SK-N-SH treated with all-trans-retinoic acid at 6 μM for 48 hours (cell line): ENCODE data around the gene TXLNG.
"Not testable (repeated sequence)": the region's sequence is repeated elsewhere in the genome, so short reads cannot be mapped to it uniquely, and the experiment has no call there.

ENCODE experiments used
- ATAC-seq: fragments of 200-7000 bp; cut with Tn5 transposase; 3 replicates; pipeline ENCODE4 v1.9.1; 2020; ENCODE audit warnings: mild to moderate bottlenecking, moderate library complexity
- ARNTL ChIP-seq: fragments of 450-650 bp; formaldehyde crosslinking; IDR thresholded peaks from 2 replicates; pipeline ENCODE4 v1.5.0; 2020; ENCODE audit warnings: low read depth, mild to moderate bottlenecking, moderate library complexity, borderline replicate concordance
- BACH2 ChIP-seq: fragments of 250-450 bp; sonication (Bioruptor Pico); IDR thresholded peaks from 2 replicates; pipeline ENCODE4 v1.9.0; 2021; ENCODE audit warnings: mild to moderate bottlenecking, borderline replicate concordance
- CREB5 ChIP-seq: fragments of 250-450 bp; sonication (Bioruptor Pico); IDR thresholded peaks from 2 replicates; pipeline ENCODE4 v1.5.1; 2020; ENCODE audit warnings: low read depth, mild to moderate bottlenecking, moderate library complexity
- CSDC2 ChIP-seq: fragments of 250-450 bp; sonication (Bioruptor Pico); IDR thresholded peaks from 2 replicates; pipeline ENCODE4 v1.5.0; 2020; ENCODE audit warnings: mild to moderate bottlenecking, moderate library complexity
- ESRRG ChIP-seq: fragments of 250-450 bp; sonication (Bioruptor Pico); IDR thresholded peaks from 2 replicates; pipeline ENCODE4 v1.6.1; 2021; ENCODE audit warnings: mild to moderate bottlenecking
- ISL1 ChIP-seq: fragments of 250-450 bp; sonication (Bioruptor Pico); IDR thresholded peaks from 2 replicates; pipeline ENCODE4 v2.1.2; 2022; ENCODE audit warnings: mild to moderate bottlenecking, moderate library complexity
- OSR1 ChIP-seq: fragments of 250-450 bp; sonication (Bioruptor Pico); IDR thresholded peaks from 2 replicates; pipeline ENCODE4 v1.8.0; 2022; ENCODE audit warnings: moderate library complexity, mild to moderate bottlenecking, inconsistent platforms
- POU6F1 ChIP-seq: fragments of 250-450 bp; sonication (Bioruptor Pico); IDR thresholded peaks from 2 replicates; pipeline ENCODE4 v1.8.0; 2021; ENCODE audit warnings: low read depth, mild to moderate bottlenecking, moderate library complexity, borderline replicate concordance
- RARB ChIP-seq: fragments of 250-450 bp; sonication (Bioruptor Pico); IDR thresholded peaks from 2 replicates; pipeline ENCODE4 v1.8.0; 2021; ENCODE audit warnings: mild to moderate bottlenecking, moderate library complexity
- SNAI2 ChIP-seq: fragments of 250-450 bp; sonication (Bioruptor Pico); IDR thresholded peaks from 2 replicates; pipeline ENCODE4 v1.5.0; 2020; ENCODE audit warnings: mild to moderate bottlenecking, moderate library complexity
- TCF4 ChIP-seq: fragments of 250-450 bp; sonication (Bioruptor Pico); IDR thresholded peaks from 2 replicates; pipeline ENCODE4 v1.8.0; 2021; ENCODE audit warnings: mild to moderate bottlenecking, moderate library complexity, borderline replicate concordance
- TSHZ2 ChIP-seq: fragments of 250-450 bp; sonication (Bioruptor Pico); IDR thresholded peaks from 2 replicates; pipeline ENCODE4 v1.5.0; 2020; ENCODE audit warnings: mild to moderate bottlenecking, moderate library complexity
- ZC3H10 ChIP-seq: fragments of 250-450 bp; sonication (Bioruptor Pico); IDR thresholded peaks from 2 replicates; pipeline ENCODE4 v1.5.1; 2021; ENCODE audit warnings: mild to moderate bottlenecking, moderate library complexity
- ZFP3 ChIP-seq: fragments of 250-450 bp; sonication (Bioruptor Pico); IDR thresholded peaks from 2 replicates; pipeline ENCODE4 v1.5.0; 2020; ENCODE audit warnings: mild to moderate bottlenecking, moderate library complexity
- ZFP30 ChIP-seq: fragments of 450-650 bp; formaldehyde crosslinking; IDR thresholded peaks from 2 replicates; pipeline ENCODE4 v1.5.0; 2022; ENCODE audit warnings: mild to moderate bottlenecking, moderate library complexity
- ZNF565 ChIP-seq: fragments of 450-650 bp; formaldehyde crosslinking; conservative IDR thresholded peaks from 2 replicates; pipeline ENCODE4 v1.5.0; 2020; ENCODE audit warnings: low read depth, mild to moderate bottlenecking, moderate library complexity
- ZNF8 ChIP-seq: fragments of 450-650 bp; formaldehyde crosslinking; IDR thresholded peaks from 2 replicates; pipeline ENCODE4 v1.5.0; 2020; ENCODE audit warnings: mild to moderate bottlenecking, moderate library complexity
- TF ChIP-seq, protein P1 (sequence below): fragments of 250-450 bp; sonication (Bioruptor Pico); IDR thresholded peaks from 2 replicates; pipeline ENCODE4 v1.5.1; 2021; ENCODE audit warnings: mild to moderate bottlenecking, moderate library complexity
- TF ChIP-seq, protein P2 (sequence below): fragments of 250-450 bp; sonication (Bioruptor Pico); IDR thresholded peaks from 2 replicates; pipeline ENCODE4 v1.8.0; 2020; ENCODE audit warnings: mild to moderate bottlenecking, moderate library complexity, borderline replicate concordance

Gene TXLNG

DNA sequence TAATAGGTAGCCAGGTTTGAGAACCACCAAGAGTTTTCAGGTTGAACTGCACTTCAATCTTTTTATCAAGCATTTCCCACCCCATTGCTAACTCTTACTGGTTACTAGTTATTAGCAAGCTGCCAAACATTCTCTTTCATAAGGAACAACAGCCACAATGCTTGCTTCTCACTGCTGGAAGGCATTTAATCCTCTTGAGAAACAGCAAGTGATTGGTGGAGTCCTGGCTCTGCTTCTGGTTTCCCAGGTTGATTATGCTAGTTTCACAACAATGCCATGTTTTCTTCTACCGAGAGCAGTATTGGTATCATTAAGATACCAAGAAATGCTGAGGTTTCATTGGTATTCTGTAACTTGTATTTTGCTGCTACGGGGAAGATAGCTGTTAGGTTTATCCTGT is 32.2 kb upstream of the TXLNG start:
- ATAC-seq, result no peak
- no peak for TF ChIP-seq ZFP3
- no peak for TF ChIP-seq TCF4 (CRISPR knock-in tag)
- TF ChIP-seq OSR1, result no peak
- TF ChIP-seq POU6F1 (CRISPR knock-in tag), result no peak
- TF ChIP-seq CSDC2 (CRISPR knock-in tag), result no peak
- no peak for TF ChIP-seq ESRRG (CRISPR knock-in tag)
- TF ChIP-seq ZNF8 (CRISPR knock-in tag), result no peak
- no peak for TF ChIP-seq ZC3H10 (CRISPR knock-in tag)
- no peak for TF ChIP-seq TSHZ2 (CRISPR knock-in tag)
- no peak for TF ChIP-seq BACH2
- no peak for TF ChIP-seq ARNTL (CRISPR knock-in tag)
- TF ChIP-seq CREB5 (CRISPR knock-in tag), result no peak
- TF ChIP-seq SNAI2 (CRISPR knock-in tag), result no peak
- no peak for TF ChIP-seq ZFP30 (CRISPR knock-in tag)
- TF ChIP-seq, protein P1, sequence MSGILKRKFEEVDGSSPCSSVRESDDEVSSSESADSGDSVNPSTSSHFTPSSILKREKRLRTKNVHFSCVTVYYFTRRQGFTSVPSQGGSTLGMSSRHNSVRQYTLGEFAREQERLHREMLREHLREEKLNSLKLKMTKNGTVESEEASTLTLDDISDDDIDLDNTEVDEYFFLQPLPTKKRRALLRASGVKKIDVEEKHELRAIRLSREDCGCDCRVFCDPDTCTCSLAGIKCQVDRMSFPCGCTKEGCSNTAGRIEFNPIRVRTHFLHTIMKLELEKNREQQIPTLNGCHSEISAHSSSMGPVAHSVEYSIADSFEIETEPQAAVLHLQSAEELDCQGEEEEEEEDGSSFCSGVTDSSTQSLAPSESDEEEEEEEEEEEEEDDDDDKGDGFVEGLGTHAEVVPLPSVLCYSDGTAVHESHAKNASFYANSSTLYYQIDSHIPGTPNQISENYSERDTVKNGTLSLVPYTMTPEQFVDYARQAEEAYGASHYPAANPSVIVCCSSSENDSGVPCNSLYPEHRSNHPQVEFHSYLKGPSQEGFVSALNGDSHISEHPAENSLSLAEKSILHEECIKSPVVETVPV (CRISPR knock-in tag), result no peak
- TF ChIP-seq RARB (CRISPR knock-in tag), result no peak
- TF ChIP-seq, protein P2, sequence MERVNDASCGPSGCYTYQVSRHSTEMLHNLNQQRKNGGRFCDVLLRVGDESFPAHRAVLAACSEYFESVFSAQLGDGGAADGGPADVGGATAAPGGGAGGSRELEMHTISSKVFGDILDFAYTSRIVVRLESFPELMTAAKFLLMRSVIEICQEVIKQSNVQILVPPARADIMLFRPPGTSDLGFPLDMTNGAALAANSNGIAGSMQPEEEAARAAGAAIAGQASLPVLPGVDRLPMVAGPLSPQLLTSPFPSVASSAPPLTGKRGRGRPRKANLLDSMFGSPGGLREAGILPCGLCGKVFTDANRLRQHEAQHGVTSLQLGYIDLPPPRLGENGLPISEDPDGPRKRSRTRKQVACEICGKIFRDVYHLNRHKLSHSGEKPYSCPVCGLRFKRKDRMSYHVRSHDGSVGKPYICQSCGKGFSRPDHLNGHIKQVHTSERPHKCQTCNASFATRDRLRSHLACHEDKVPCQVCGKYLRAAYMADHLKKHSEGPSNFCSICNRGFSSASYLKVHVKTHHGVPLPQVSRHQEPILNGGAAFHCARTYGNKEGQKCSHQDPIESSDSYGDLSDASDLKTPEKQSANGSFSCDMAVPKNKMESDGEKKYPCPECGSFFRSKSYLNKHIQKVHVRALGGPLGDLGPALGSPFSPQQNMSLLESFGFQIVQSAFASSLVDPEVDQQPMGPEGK (CRISPR knock-in tag), result no peak
- TF ChIP-seq ISL1 (CRISPR knock-in tag), result no peak

DNA sequence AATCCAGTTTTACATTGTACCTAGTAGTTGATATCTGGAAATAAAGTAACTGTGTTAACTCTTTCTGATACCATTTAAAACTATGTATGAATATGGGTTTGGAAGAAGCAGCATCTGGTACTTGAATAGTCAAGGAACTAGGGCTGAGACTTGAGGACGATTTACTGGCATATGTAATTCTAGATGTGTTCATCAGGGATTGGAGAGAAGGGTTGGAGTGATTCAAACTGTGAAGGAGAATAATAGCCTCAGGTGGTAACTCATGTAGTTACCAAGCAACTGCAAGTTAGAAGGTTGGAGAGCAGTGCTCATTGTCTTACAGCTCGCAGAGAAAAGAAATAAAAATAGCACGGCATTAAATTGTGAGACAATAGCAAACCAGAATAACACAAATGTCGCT is 29.5 kb upstream of the TXLNG start:
- TF ChIP-seq TCF4 (CRISPR knock-in tag), result no peak
- TF ChIP-seq, protein P1 (CRISPR knock-in tag), result no peak
- TF ChIP-seq, all 23 proteins: peak for 0
- no peak for ATAC-seq

- not testable (repeated sequence) for ATAC-seq
Measured at GRCh38 chrX:16761500-16761899, 24.8 kb upstream of the TXLNG start.

- no peak for ATAC-seq
- TF ChIP-seq ZNF565 (no peak), ZFP30 (CRISPR knock-in tag) (no peak), SNAI2 (CRISPR knock-in tag) (no peak), POU6F1 (CRISPR knock-in tag) (no peak), OSR1 (no peak), CREB5 (CRISPR knock-in tag) (no peak), ZFP3 (no peak), ZNF8 (CRISPR knock-in tag) (no peak)
- TF ChIP-seq, protein P2 (CRISPR knock-in tag), result no peak
Measured at GRCh38 chrX:16762579-16762978, 23.7 kb upstream of the TXLNG start.
